Activated naive CD8-positive, alpha-beta T cell treated with anti-CD3 and anti-CD28 coated beads, Interleukin-2, amount 50 U/mL, for 24 hours (primary cell): Measurements from ENCODE around the gene SLC9A7.

Source experiments
- ATAC-seq: fragments of 150-1000 bp; cut with Tn5 transposase; one replicate; pipeline ENCODE4 v1.10.0; 2021
- DNase-seq: peaks from one replicate; pipeline ENCODE4 v3.0.0; 2021
- H3K27ac Mint-ChIP-seq: one replicate; pipeline ENCODE4 v1.8.0; 2021; ENCODE audit warnings: mild to moderate bottlenecking, mixed read lengths
- H3K27me3 Mint-ChIP-seq: one replicate; pipeline ENCODE4 v1.8.0; 2021; ENCODE audit warnings: mixed read lengths
- H3K36me3 Mint-ChIP-seq: one replicate; pipeline ENCODE4 v1.8.0; 2021; ENCODE audit warnings: low read depth, mixed read lengths
- H3K4me1 Mint-ChIP-seq: one replicate; pipeline ENCODE4 v1.8.0; 2021; ENCODE audit warnings: mixed read lengths
- H3K4me3 Mint-ChIP-seq: one replicate; pipeline ENCODE4 v1.8.0; 2021; ENCODE audit warnings: mild to moderate bottlenecking, moderate library complexity, mixed read lengths
- H3K9me3 Mint-ChIP-seq: one replicate; pipeline ENCODE4 v1.8.0; 2021; ENCODE audit warnings: mixed read lengths

SLC9A7 gene

DNA sequence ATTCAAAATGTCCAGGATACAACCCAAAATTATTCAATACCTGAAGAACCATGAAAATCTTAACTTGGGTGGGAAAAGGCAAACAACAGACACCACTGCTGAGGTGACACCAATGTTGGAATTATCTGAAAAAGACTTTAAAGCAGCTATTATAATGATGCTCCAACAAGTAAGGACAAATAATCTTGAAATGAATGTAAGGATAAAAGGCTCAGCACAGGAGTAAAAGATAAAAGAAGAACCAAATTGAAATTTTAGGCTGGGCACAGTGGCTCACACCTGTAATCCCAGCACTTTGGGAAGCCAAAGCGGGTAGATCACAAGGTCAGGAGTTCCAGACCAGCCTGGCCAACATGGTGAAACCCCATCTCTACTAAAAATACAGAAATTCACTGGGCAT is 4.0 kb upstream of the SLC9A7 start:
- DNase-seq (no peak), ATAC-seq (no peak)
- peaks cover 10% of the 10 kb centered on the region for H3K27me3 Mint-ChIP-seq
- no peaks in the 10 kb centered on the region for H3K36me3 Mint-ChIP-seq
- no peak overlapping the region for H3K27ac Mint-ChIP-seq
- no peaks in the 10 kb centered on the region for H3K9me3 Mint-ChIP-seq
- H3K4me1 Mint-ChIP-seq: peaks cover 5% of the 10 kb centered on the region
- H3K4me3 Mint-ChIP-seq: no peak overlapping the region

- no peak for DNase-seq
- H3K36me3 Mint-ChIP-seq: no peaks in the 10 kb centered on the region
- H3K4me1 Mint-ChIP-seq: peaks cover 28% of the 10 kb centered on the region
- H3K9me3 Mint-ChIP-seq: no peaks in the 10 kb centered on the region
- no peak for ATAC-seq
- H3K4me3 Mint-ChIP-seq: peak overlapping the region; percentile 75
- peak overlapping the region; percentile 61 for H3K27ac Mint-ChIP-seq
- H3K27me3 Mint-ChIP-seq: peaks cover 10% of the 10 kb centered on the region
Observed at GRCh38 chrX:46759645-46759974, 692 bp upstream of the SLC9A7 start.

GRCh38 chrX:46758163-46758955 is 559 bp downstream of the SLC9A7 start:
- no peaks in the 10 kb centered on the region for H3K9me3 Mint-ChIP-seq
- peak overlapping the region; percentile 88 for H3K27ac Mint-ChIP-seq
- ATAC-seq (no peak), DNase-seq (peak; percentile 29)
- peaks cover 10% of the 10 kb centered on the region for H3K27me3 Mint-ChIP-seq
- H3K4me3 Mint-ChIP-seq: peak overlapping the region; percentile 91
- no peaks in the 10 kb centered on the region for H3K36me3 Mint-ChIP-seq
- peaks cover 34% of the 10 kb centered on the region for H3K4me1 Mint-ChIP-seq

GRCh38 chrX:46757593-46757992 is 1.3 kb downstream of the SLC9A7 start:
- H3K4me3 Mint-ChIP-seq: peak overlapping the region; percentile 91
- peaks cover 7% of the 10 kb centered on the region for H3K27me3 Mint-ChIP-seq
- peaks cover 35% of the 10 kb centered on the region for H3K4me1 Mint-ChIP-seq
- no peaks in the 10 kb centered on the region for H3K36me3 Mint-ChIP-seq
- peak overlapping the region; percentile 88 for H3K27ac Mint-ChIP-seq
- DNase-seq (no peak), ATAC-seq (no peak)
- H3K9me3 Mint-ChIP-seq: no peaks in the 10 kb centered on the region

DNA sequence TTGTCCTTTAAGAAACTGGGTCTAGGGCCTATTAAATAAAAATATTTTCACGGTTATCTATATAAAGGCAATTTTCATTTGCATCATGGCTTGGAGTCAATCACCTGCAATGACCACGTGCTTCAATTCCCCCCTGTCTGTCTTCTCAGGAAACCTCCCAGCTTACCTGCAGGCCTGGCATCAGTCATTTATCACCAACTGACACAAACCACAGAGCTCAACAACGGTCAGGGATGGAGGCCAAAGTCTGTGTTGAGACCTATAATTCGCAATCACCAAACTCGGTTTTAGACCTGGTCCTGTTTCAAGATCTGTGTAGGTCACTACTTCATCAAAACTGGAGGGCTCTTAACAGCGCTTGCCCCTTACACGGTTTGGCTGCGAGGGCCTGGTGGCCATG is 1.9 kb downstream of the SLC9A7 start:
- DNase-seq: no peak
- ATAC-seq: no peak
- peaks cover 5% of the 10 kb centered on the region for H3K27me3 Mint-ChIP-seq
- H3K4me3 Mint-ChIP-seq: peak overlapping the region; percentile 91
- no peak overlapping the region for H3K27ac Mint-ChIP-seq
- H3K4me1 Mint-ChIP-seq: peaks cover 39% of the 10 kb centered on the region
- no peaks in the 10 kb centered on the region for H3K9me3 Mint-ChIP-seq
- peaks cover 3% of the 10 kb centered on the region for H3K36me3 Mint-ChIP-seq

DNA sequence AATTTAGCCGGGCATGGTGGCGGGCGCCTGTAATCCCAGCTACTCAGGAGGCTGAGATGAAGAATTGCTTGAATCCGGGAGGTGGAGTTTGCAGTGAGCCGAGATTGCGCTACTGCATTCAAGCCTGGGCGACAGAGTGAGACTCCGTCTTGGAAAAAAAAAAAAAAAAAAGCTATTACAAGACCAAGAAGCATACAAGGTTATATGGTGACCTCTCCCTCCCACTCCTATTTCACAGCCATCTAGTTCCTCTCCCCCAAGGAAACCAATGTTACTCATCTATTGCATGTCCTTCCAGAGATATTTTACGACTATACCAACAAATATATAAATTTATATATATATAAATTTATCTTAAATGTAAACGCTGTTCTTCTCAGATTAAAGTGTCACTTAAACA is 3.2 kb downstream of the SLC9A7 start:
- Mint-ChIP-seq H3K4me1 (peaks cover 39% of the 10 kb centered on the region), H3K36me3 (peaks cover 4% of the 10 kb centered on the region)

DNA sequence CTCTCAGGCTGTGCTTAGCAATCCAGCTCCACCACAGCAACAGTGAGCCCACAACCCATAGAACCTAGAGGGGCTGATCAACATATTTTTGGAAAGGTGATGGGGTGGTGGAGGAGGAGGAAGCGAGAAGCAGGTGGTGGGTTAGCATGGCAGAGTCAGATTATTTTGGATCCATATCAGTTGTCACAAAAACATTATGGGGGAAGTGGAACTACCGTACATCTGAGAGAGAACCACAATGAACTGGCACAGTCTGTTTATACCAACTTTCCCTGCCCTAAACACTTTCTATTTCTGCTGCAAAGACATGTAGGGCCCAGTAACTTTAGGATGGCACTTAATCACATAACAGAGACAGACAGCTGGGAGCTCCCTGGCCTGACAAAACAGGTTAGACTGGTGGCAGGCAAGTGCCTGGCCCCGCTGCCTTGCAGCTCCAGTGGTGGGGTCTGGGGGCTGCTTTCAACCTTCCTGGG is 4.3 kb downstream of the SLC9A7 start:
- ATAC-seq: no peak
- Mint-ChIP-seq H3K27ac (peak overlapping the region; percentile 46), H3K9me3 (no peaks in the 10 kb centered on the region), H3K4me1 (peaks cover 39% of the 10 kb centered on the region), H3K27me3 (no peaks in the 10 kb centered on the region), H3K36me3 (peaks cover 4% of the 10 kb centered on the region), H3K4me3 (peak overlapping the region; percentile 45)
- no peak for DNase-seq

More for the DNA sequence above, 3.2 kb downstream of the SLC9A7 start:
- no peak for DNase-seq
- Mint-ChIP-seq H3K4me3 (no peak overlapping the region), H3K9me3 (no peaks in the 10 kb centered on the region), H3K27me3 (no peaks in the 10 kb centered on the region), H3K27ac (no peak overlapping the region)
- ATAC-seq: no peak

DNA sequence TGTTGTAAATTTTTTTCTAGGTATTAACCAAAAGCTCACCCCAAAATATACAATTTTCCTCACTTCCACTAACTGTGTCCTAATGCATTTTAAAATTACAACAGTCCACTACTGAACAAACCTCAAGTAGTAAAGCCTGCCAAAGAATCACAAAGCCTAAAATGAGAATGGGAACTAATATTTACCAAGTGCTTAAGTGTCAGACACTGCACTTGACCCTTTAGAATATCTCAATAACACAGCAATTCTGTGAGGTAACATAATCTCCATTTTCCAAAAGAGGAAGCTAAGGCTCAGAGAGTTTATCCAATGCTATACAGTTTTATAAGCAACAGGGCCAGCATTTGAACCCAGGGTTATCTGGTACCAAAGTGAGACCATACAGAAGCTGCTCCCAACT is 4.9 kb downstream of the SLC9A7 start:
- H3K36me3 Mint-ChIP-seq: peaks cover 4% of the 10 kb centered on the region
- H3K4me3 Mint-ChIP-seq: no peak overlapping the region
- no peaks in the 10 kb centered on the region for H3K9me3 Mint-ChIP-seq
- DNase-seq (no peak), ATAC-seq (no peak)
- H3K27me3 Mint-ChIP-seq: no peaks in the 10 kb centered on the region
- H3K27ac Mint-ChIP-seq: no peak overlapping the region
- peaks cover 39% of the 10 kb centered on the region for H3K4me1 Mint-ChIP-seq

DNA sequence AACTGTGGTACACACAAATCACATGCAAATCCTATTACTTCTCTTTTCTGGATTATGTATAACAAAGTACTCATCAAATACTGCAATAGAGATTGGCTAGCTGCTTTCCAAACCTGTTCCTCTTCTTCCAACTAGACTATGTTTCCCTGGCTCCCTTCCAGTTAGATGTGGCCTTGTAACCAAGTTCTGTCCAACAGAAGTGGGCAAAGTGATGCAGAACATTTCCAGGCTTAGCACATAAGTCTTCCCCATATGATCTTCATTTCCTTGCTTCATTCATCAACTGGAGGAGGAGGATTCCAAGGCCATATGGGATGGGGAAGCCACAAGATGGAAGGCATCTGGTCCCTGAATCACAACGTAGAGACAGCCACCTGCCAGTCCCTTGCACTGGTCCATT is 8.0 kb downstream of the SLC9A7 start:
- no peaks in the 10 kb centered on the region for H3K27me3 Mint-ChIP-seq
- H3K4me1 Mint-ChIP-seq: peaks cover 29% of the 10 kb centered on the region
- peaks cover 7% of the 10 kb centered on the region for H3K36me3 Mint-ChIP-seq
- no peak for ATAC-seq
- H3K4me3 Mint-ChIP-seq: no peak overlapping the region
- no peak for DNase-seq
- no peak overlapping the region for H3K27ac Mint-ChIP-seq
- H3K9me3 Mint-ChIP-seq: peaks cover 6% of the 10 kb centered on the region

- peaks cover 12% of the 10 kb centered on the region for H3K36me3 Mint-ChIP-seq
- ATAC-seq (no peak), DNase-seq (no peak)
- H3K9me3 Mint-ChIP-seq: peaks cover 6% of the 10 kb centered on the region
- H3K4me3 Mint-ChIP-seq: no peak overlapping the region
- no peak overlapping the region for H3K27ac Mint-ChIP-seq
- peaks cover 16% of the 10 kb centered on the region for H3K4me1 Mint-ChIP-seq
- no peaks in the 10 kb centered on the region for H3K27me3 Mint-ChIP-seq
Observed at GRCh38 chrX:46744009-46744408, 14.9 kb downstream of the SLC9A7 start.

GRCh38 chrX:46743046-46743445 is 15.9 kb downstream of the SLC9A7 start:
- Mint-ChIP-seq H3K27ac (no peak overlapping the region), H3K36me3 (peaks cover 13% of the 10 kb centered on the region), H3K27me3 (no peaks in the 10 kb centered on the region), H3K4me3 (no peak overlapping the region), H3K4me1 (peaks cover 12% of the 10 kb centered on the region), H3K9me3 (peaks cover 6% of the 10 kb centered on the region)
- ATAC-seq (no peak), DNase-seq (no peak)

DNA sequence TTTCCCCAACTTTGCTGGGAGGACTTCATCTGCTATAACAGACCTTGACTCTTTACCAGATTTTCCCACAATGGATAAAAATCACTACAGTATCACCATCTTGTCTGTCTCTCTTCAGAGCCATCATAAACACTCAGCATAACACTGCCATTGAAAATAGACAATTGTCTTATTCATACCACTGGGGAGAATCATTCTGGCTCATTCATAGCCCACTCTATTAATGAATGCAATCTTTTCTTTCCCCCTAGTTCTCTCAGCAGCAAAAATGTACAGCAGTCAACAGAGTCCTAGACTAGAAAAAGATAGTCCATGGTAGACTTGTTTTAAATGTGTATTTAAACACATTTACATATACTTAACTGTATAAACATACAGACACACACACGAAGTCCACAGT is 19.2 kb downstream of the SLC9A7 start:
- Mint-ChIP-seq H3K27me3 (no peaks in the 10 kb centered on the region), H3K4me1 (peaks cover 10% of the 10 kb centered on the region), H3K27ac (no peak overlapping the region), H3K36me3 (peaks cover 27% of the 10 kb centered on the region), H3K4me3 (no peak overlapping the region), H3K9me3 (peaks cover 15% of the 10 kb centered on the region)
- ATAC-seq (no peak), DNase-seq (no peak)

DNA sequence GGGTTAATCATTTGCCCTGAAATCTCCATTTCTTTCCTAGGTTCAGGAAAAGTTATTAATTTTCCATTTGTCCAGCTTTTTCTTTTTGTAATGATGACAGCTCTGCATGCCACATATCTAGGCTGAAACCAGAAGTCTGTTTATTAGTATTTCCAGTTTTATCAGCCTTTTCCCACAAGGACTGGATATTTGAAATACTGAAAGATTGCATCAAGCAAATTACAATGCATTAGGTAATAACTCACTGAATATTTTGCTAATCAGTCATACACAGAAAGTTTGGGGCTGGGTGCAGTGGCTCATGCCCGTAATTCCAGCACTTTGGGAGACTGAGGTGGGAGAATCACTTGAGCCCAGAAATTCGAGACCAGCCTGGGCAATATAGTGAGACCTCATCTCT is 21.5 kb downstream of the SLC9A7 start:
- Mint-ChIP-seq H3K27me3 (no peaks in the 10 kb centered on the region), H3K4me1 (peaks cover 26% of the 10 kb centered on the region), H3K9me3 (peaks cover 15% of the 10 kb centered on the region), H3K4me3 (no peak overlapping the region), H3K36me3 (peaks cover 27% of the 10 kb centered on the region), H3K27ac (no peak overlapping the region)
- no peak for DNase-seq
- ATAC-seq: no peak

DNA sequence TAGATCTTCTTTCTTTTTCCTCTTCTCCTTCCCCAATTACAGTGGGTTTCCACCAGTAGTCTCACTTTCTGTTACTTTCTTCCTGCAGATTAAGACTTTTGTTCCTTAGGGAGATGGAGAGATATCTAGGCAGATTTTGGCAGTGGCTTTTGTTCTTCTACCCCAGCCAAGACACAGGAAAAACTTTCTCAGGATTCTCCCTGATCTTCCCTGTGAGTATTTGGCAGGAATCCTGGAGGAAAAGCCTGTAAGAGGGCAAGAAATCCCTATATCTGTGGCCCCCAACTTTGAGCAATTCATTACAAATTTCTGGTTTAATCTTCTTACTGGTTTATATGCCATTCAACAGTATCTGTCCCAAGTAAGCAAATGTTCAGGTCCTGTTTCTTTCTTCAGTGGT is 21.9 kb downstream of the SLC9A7 start:
- H3K4me3 Mint-ChIP-seq: no peak overlapping the region
- peaks cover 15% of the 10 kb centered on the region for H3K9me3 Mint-ChIP-seq
- H3K27me3 Mint-ChIP-seq: no peaks in the 10 kb centered on the region
- H3K4me1 Mint-ChIP-seq: peaks cover 25% of the 10 kb centered on the region
- peaks cover 27% of the 10 kb centered on the region for H3K36me3 Mint-ChIP-seq
- DNase-seq (no peak), ATAC-seq (no peak)
- no peak overlapping the region for H3K27ac Mint-ChIP-seq

GRCh38 chrX:46735622-46736021 is 23.3 kb downstream of the SLC9A7 start:
- Mint-ChIP-seq H3K36me3 (peaks cover 24% of the 10 kb centered on the region), H3K27me3 (no peaks in the 10 kb centered on the region), H3K27ac (no peak overlapping the region), H3K9me3 (peaks cover 15% of the 10 kb centered on the region), H3K4me1 (peaks cover 25% of the 10 kb centered on the region), H3K4me3 (no peak overlapping the region)
- DNase-seq: no peak
- ATAC-seq: no peak
